Measurements from ENCODE around the gene ANAPC10.
A peak's percentile ranks its signal among the peaks of the same experiment; 100 is the strongest.
"Not testable (repeated sequence)": the region's sequence is repeated elsewhere in the genome, so short reads cannot be mapped to it uniquely, and the experiment has no call there.

The ANAPC10 gene

GRCh38 chr4:145097821-145098674 lies at the start of gene ANAPC10, which contains the start of gene ABCE1:
Gene ANAPC10, minus strand, starts transcription at chr4:145098196. Its CDS starts 2,097 bp downstream, at chr4:145096099.
Gene ABCE1, plus strand, starts transcription at chr4:145098311. Its CDS starts 6,102 bp downstream, at chr4:145104413.
- DNase-seq (ENCODE audit: low read depth, low spot score) = peak; percentile 97

DNA sequence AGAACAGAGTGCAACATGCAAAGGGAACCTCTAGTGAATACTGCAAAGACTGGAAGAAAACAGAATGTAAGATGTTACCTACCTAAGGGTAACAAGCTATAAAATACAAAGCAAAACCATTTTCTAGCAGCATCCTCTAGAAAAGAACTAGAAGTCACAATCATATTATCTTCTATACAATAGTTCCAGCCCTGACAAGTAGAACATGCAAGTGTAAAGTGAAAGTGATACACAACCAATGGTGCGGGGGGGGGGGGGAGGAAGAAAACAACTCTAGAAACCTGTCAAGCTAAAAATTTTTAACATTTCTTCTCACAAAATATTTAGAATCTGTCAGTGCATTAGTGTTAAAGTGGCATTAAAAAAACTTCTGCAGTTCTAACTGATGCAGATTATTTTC lies 38.2 kb upstream of the ANAPC10 start:
- not testable (repeated sequence) for DNase-seq (ENCODE audit: low read depth, low spot score)

DNA sequence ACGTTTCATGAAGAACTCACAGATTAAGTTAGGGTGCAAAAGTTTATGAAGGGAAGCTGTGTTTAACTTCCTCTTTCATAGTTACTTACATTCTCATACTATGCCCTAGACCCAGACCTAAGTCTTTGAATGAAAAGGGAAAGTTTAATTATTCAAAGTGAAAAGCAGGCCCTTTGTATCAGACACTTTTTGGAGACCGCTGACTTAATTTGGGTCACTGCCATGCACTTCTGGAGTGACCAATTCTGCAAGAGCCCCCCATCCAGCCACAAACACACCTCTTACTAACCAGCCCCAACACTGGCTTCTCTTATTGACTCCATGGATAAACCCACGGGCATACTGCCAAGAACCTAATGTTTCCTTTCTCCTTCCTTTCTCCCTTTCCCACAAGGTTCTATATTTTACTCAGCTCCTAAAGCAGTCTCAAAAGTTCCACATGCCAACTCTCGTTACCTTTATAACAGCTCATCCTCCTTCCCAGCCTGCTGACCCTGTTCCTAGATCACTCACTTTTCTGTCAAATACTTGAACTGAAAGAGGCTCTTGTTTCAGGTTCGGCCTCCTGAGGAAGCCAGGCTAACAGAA lies 34.6 kb upstream of the ANAPC10 start:
- no peak for DNase-seq (ENCODE audit: low read depth, low spot score)

GRCh38 chr4:145131848-145132247 lies 33.9 kb upstream of the ANAPC10 start:
- no peak for DNase-seq (ENCODE audit: low read depth, low spot score)

- DNase-seq (ENCODE audit: low read depth, low spot score) = no peak
Measured at GRCh38 chr4:145130788-145131399, 32.9 kb upstream of the ANAPC10 start.

GRCh38 chr4:145130130-145130529 lies 32.1 kb upstream of the ANAPC10 start:
- no peak for DNase-seq (ENCODE audit: low read depth, low spot score)

- DNase-seq (ENCODE audit: low read depth, low spot score) = no peak
Measured at GRCh38 chr4:145125396-145125795, 27.4 kb upstream of the ANAPC10 start.

- DNase-seq (ENCODE audit: low read depth, low spot score) = no peak
Measured at GRCh38 chr4:145108128-145108527, 10.1 kb upstream of the ANAPC10 start.

DNA sequence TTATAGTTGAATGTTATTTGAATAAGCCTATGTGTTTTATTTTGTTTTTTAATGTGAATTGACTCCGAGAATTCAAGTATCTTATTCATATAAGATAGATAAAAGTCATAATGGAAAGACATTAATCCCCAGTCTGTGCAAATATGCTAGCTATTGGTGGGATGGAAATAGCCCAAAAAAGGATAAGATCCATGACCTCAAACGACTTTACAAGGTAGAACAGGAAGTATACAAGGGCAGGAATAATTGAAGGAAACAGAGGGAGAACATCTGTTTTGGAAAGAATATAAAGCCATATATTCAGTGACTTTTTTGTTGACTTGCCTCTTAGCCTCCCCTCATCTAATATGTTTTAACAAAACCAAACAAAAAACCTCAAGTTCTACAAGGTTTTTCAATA lies 9.1 kb upstream of the ANAPC10 start:
- DNase-seq (ENCODE audit: low read depth, low spot score) = no peak

DNA sequence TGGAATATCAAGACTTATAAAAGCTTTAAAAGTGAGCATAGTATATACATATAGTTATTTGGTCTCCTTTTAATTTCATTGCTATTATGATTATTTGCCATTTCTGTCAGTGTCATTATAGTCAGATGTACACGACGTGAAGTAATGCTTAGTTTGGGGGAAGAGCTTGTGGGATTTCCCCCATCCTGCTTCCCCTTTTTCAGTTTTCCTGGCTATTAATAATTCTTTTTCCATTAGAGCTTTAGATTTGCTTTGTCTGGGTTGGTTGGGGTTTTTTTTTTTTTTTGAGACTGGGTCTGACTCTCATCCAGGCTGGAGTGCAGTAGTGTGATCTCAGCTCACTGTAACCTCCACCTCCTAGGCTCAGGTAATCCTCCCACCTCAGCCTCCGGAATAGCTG lies 5.5 kb upstream of the ANAPC10 start:
- DNase-seq (ENCODE audit: low read depth, low spot score) = no peak

- DNase-seq (ENCODE audit: low read depth, low spot score) = no peak
Measured at GRCh38 chr4:145102619-145103018, 4.6 kb upstream of the ANAPC10 start.

DNA sequence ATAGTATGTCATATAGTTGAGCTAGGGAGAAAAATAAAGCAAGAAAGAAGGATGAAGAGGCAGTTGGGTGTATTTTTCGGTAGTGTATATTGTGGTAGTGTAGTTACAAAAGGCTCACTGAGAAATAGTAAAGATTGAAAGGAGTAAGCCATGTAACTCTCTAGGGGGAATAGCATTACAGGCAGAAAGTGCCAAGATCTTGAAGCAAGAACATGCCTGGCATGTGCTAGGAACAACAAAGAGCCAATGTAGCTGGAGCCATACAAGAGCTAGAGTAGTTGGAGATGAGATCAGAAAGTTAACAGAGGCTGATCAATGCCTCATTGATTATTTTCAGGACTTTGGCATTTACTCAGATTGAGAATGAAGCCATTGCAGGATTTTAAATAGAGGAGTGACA lies 3.1 kb upstream of the ANAPC10 start:
- DNase-seq (ENCODE audit: low read depth, low spot score) = no peak

GRCh38 chr4:145099653-145100052 lies 1.7 kb upstream of the ANAPC10 start:
- DNase-seq (ENCODE audit: low read depth, low spot score) = no peak

DNA sequence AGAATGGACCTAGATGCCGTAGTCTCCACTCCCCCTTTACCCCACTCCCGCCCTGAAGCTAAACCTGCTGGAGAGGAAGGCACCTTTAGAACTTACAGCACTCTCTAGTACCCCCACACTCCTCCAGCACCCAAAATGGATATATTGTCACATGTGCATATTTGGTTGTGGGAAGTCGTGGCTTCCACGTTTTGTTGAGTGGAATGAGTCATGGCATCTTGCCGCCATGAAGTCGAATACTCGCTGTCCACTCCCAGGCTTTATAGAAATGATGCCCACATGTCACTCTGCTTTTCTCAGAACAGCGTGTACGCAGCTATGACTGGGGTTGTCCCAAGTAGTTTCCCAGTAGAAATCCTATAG lies 660 bp upstream of the ANAPC10 start:
- DNase-seq (ENCODE audit: low read depth, low spot score) = no peak

GRCh38 chr4:145097331-145097820 lies 620 bp downstream of the ANAPC10 start:
- DNase-seq (ENCODE audit: low read depth, low spot score) = no peak

GRCh38 chr4:145093638-145094037 lies 4.4 kb downstream of the ANAPC10 start:
- no peak for DNase-seq (ENCODE audit: low read depth, low spot score)

GRCh38 chr4:145090380-145090779 lies 7.6 kb downstream of the ANAPC10 start:
- DNase-seq (ENCODE audit: low read depth, low spot score) = no peak

DNA sequence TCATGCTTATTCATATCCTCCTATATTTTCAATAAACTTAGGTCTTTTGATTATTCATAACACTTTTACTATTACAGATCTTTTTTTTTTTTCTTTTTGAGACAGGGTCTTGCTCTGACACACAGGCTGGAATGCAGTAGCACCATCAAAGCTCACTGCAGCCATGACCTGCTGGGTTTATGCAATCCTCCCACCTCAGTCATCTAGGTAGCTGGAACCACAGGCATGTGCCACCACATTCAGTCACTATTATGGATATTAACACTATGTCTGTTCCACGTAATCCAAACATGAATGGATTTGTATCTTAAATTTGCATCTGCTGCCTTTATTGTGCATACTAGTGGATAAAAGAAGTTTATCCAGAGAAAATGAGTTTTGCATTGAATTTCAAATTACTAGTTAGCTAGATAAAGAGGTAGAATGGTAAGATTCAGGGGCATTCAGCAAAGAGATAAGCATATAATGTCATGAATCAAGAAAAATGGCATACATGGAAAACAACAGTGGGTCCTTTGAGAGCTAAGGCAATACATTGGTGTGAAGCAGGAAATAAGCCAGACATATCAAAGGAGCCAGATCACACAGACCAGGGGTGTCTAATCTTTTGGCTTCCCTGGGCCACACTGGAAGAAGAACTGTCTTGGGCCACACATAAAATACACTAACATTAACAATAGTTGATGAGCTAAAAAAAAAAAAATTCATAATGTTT lies 13.9 kb downstream of the ANAPC10 start:
- DNase-seq (ENCODE audit: low read depth, low spot score) = no peak

DNA sequence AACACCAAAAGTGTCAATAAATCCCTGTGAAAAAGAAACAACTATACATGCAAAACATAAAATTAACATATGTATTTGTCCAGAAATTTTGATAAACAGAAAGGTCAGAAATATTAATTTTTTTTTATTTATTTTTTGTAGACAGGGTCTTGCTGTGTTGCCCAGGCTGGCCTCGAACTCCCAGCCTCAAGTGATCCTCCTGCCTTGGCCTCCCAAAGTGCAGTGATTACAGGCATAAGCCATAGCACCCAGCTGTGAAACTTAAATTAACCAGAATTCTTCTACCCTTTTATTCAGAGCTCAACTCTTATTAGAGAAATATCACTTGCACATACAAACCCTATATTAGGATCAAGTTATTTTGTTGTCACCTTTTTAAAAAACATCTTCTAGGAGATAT lies 16.2 kb downstream of the ANAPC10 start:
- DNase-seq (ENCODE audit: low read depth, low spot score) = no peak

DNA sequence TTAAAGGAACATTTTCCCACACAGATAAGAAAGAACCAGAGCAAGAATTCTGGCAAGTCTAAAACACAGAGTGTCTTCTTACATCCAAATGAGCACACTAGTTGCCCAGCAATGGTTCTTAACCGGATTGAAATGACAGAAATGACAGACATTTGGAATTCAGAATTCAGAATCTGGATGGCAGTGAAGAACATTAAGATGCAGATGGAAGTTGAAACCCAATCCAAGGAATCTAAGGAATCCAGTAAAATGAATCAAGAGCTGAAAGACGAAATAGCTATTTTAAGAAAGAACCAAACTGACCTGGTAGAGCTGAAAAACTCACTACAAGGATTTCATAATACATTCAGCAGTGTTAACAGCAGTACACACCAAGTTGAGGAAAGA lies 21.5 kb downstream of the ANAPC10 start:
- no peak for DNase-seq (ENCODE audit: low read depth, low spot score)

DNA sequence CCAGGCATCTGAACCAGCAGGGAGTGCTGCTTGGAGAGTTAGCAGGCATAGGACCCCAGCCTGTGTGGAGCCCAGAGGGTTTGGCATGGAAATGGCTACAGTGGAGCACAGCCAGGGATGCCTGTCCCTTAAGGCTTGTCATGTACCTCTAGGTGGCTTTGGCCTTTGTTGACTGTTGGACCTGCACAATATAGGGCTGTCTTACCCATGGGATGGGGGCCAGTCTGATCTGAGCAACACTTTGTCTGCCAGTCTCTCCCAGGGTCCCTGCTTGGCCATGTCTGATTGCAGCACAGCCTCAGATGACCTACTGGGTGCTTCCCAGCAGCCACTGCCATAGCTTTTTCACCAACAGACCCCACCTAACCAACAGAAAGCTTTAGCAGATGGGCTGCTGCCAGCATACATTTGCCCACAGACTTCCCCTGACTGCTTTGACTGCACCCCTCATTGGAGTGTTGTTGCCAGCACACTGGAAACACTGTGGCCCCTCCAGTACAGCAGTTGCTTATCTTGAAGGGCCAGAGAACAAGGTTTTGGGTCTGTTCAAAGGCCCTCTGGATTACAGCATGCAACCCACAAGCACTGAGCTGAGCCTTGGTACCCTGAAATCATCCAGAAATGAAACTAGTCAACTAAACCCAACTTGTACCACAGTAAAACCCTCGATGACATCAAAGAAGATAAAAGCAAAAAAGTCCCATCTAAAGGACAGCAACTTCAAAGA lies 22.1 kb downstream of the ANAPC10 start:
- DNase-seq (ENCODE audit: low read depth, low spot score) = no peak

Measured in ELF-1 (cell line).